ENCODE measurements around the gene KIAA1210.

Gene KIAA1210

GRCh38 chrX:119075270-119076025 lies 52.2 kb downstream of the KIAA1210 start:
- Histone ChIP-seq H3K4me1 (ENCODE audit: control insufficient read depth, insufficient read depth, low read depth, low read length) (no peaks in the 10 kb centered on the region), H4K91ac (ENCODE audit: low read length) (no peak overlapping the region), H3K27ac (ENCODE audit: low read length, poor library complexity, severe bottlenecking) (no peak overlapping the region), H2AFZ (ENCODE audit: low read depth, low read length) (no peak overlapping the region), H3K18ac (ENCODE audit: low read depth in 1 of 2, low read length in 2 of 2) (no peak overlapping the region), H2BK15ac (ENCODE audit: low read depth, poor library complexity, severe bottlenecking) (no peak overlapping the region), H3K9ac (ENCODE audit: low read length) (no peak overlapping the region), H3K9me3 (ENCODE audit: control insufficient read depth, low read length) (peaks cover 10% of the 10 kb centered on the region), H3K4ac (ENCODE audit: low read depth in 1 of 2, low read length in 2 of 2) (no peak overlapping the region), H2BK12ac (ENCODE audit: low read length in 2 of 2) (no peak overlapping the region), H3K23ac (ENCODE audit: low read length in 2 of 2) (no peak overlapping the region), H2BK5ac (ENCODE audit: low read depth, low read length, poor library complexity, severe bottlenecking) (no peak overlapping the region), H3K4me3 (ENCODE audit: insufficient read depth in 1 of 2, low read depth in 1 of 2, low read length in 2 of 2) (no peak overlapping the region), H2BK120ac (ENCODE audit: low read depth, low read length) (no peak overlapping the region), H3K36me3 (ENCODE audit: control insufficient read depth in 1 of 2, insufficient read depth in 2 of 2, low read depth in 1 of 2, low read length in 2 of 2) (no peaks in the 10 kb centered on the region), H3K27me3 (ENCODE audit: control insufficient read depth in 1 of 2, insufficient read depth in 1 of 2, low read length in 2 of 2) (peaks cover 5 to 55% of the 10 kb centered on the region in 2 experiments), H4K8ac (ENCODE audit: low read length) (no peak overlapping the region), H3K14ac (ENCODE audit: low read length in 2 of 2) (no peak overlapping the region), H2AK5ac (ENCODE audit: low read length, severe bottlenecking) (no peak overlapping the region), H3K79me1 (replicated peaks; ENCODE audit: low read length, poor library complexity, severe bottlenecking) (no peaks in the 10 kb centered on the region), H3K4me2 (ENCODE audit: low read length, poor library complexity, severe bottlenecking) (no peak overlapping the region)
- 83% methylated on average over 1 of the region's 3 CpGs for WGBS
- DNase-seq, result no peak

- no peaks in the 10 kb centered on the region for H3K79me1 ChIP-seq (replicated peaks; ENCODE audit: low read length, poor library complexity, severe bottlenecking)
- no peak overlapping the region for H2AFZ ChIP-seq (ENCODE audit: low read depth, low read length)
- H3K27ac ChIP-seq (ENCODE audit: low read length, poor library complexity, severe bottlenecking), result no peak overlapping the region
- no peak overlapping the region for H3K18ac ChIP-seq (ENCODE audit: low read depth in 1 of 2, low read length in 2 of 2)
- no peak overlapping the region for H2AK5ac ChIP-seq (ENCODE audit: low read length, severe bottlenecking)
- H4K91ac ChIP-seq (ENCODE audit: low read length), result no peak overlapping the region
- no peak overlapping the region for H2BK5ac ChIP-seq (ENCODE audit: low read depth, low read length, poor library complexity, severe bottlenecking)
- H3K14ac ChIP-seq (ENCODE audit: low read length in 2 of 2), result no peak overlapping the region
- H3K23ac ChIP-seq (ENCODE audit: low read length in 2 of 2), result no peak overlapping the region
- no peak for DNase-seq
- peaks cover 9% of the 10 kb centered on the region for H3K9me3 ChIP-seq (ENCODE audit: control insufficient read depth, low read length)
- H3K27me3 ChIP-seq (ENCODE audit: control insufficient read depth in 1 of 2, insufficient read depth in 1 of 2, low read length in 2 of 2), result peaks cover 3 to 52% of the 10 kb centered on the region in 2 experiments
- no peak overlapping the region for H3K4ac ChIP-seq (ENCODE audit: low read depth in 1 of 2, low read length in 2 of 2)
- H3K36me3 ChIP-seq (ENCODE audit: control insufficient read depth in 1 of 2, insufficient read depth in 2 of 2, low read depth in 1 of 2, low read length in 2 of 2), result no peaks in the 10 kb centered on the region
- H2BK15ac ChIP-seq (ENCODE audit: low read depth, poor library complexity, severe bottlenecking), result no peak overlapping the region
- H3K9ac ChIP-seq (ENCODE audit: low read length), result no peak overlapping the region
- no peaks in the 10 kb centered on the region for H3K4me1 ChIP-seq (ENCODE audit: control insufficient read depth, insufficient read depth, low read depth, low read length)
- H3K4me3 ChIP-seq (ENCODE audit: insufficient read depth in 1 of 2, low read depth in 1 of 2, low read length in 2 of 2), result no peak overlapping the region
- WGBS, result 95% methylated on average over 17 of the region's 19 CpGs
- H3K4me2 ChIP-seq (ENCODE audit: low read length, poor library complexity, severe bottlenecking), result no peak overlapping the region
- H4K8ac ChIP-seq (ENCODE audit: low read length), result no peak overlapping the region
- H2BK12ac ChIP-seq (ENCODE audit: low read length in 2 of 2), result no peak overlapping the region
- H2BK120ac ChIP-seq (ENCODE audit: low read depth, low read length), result no peak overlapping the region
Measured at GRCh38 chrX:119073911-119074310, 53.7 kb downstream of the KIAA1210 start.

GRCh38 chrX:119073200-119073905 lies 54.3 kb downstream of the KIAA1210 start:
- Histone ChIP-seq H2AK5ac (ENCODE audit: low read length, severe bottlenecking) (no peak overlapping the region), H3K23ac (ENCODE audit: low read length in 2 of 2) (no peak overlapping the region), H3K4me1 (ENCODE audit: control insufficient read depth, insufficient read depth, low read depth, low read length) (no peaks in the 10 kb centered on the region), H3K36me3 (ENCODE audit: control insufficient read depth in 1 of 2, insufficient read depth in 2 of 2, low read depth in 1 of 2, low read length in 2 of 2) (no peaks in the 10 kb centered on the region), H3K4me2 (ENCODE audit: low read length, poor library complexity, severe bottlenecking) (no peak overlapping the region), H3K9ac (ENCODE audit: low read length) (no peak overlapping the region), H2BK12ac (ENCODE audit: low read length in 2 of 2) (no peak overlapping the region), H2AFZ (ENCODE audit: low read depth, low read length) (no peak overlapping the region), H3K4ac (ENCODE audit: low read depth in 1 of 2, low read length in 2 of 2) (no peak overlapping the region), H2BK5ac (ENCODE audit: low read depth, low read length, poor library complexity, severe bottlenecking) (no peak overlapping the region), H3K18ac (ENCODE audit: low read depth in 1 of 2, low read length in 2 of 2) (no peak overlapping the region), H3K4me3 (ENCODE audit: insufficient read depth in 1 of 2, low read depth in 1 of 2, low read length in 2 of 2) (no peak overlapping the region), H3K9me3 (ENCODE audit: control insufficient read depth, low read length) (peaks cover 6% of the 10 kb centered on the region), H3K27ac (ENCODE audit: low read length, poor library complexity, severe bottlenecking) (no peak overlapping the region), H4K8ac (ENCODE audit: low read length) (no peak overlapping the region), H3K79me1 (replicated peaks; ENCODE audit: low read length, poor library complexity, severe bottlenecking) (no peaks in the 10 kb centered on the region), H2BK15ac (ENCODE audit: low read depth, poor library complexity, severe bottlenecking) (no peak overlapping the region), H4K91ac (ENCODE audit: low read length) (no peak overlapping the region), H2BK120ac (ENCODE audit: low read depth, low read length) (no peak overlapping the region), H3K14ac (ENCODE audit: low read length in 2 of 2) (no peak overlapping the region), H3K27me3 (ENCODE audit: control insufficient read depth in 1 of 2, insufficient read depth in 1 of 2, low read length in 2 of 2) (peaks cover 3 to 55% of the 10 kb centered on the region in 2 experiments)
- DNase-seq, result no peak
- WGBS, result 93% methylated on average over 32 of the region's 43 CpGs

- H4K91ac ChIP-seq (ENCODE audit: low read length), result no peak within 1 kb of the TSS
- no peak within 1 kb of the TSS for H3K9ac ChIP-seq (ENCODE audit: low read length)
- H3K27me3 ChIP-seq (ENCODE audit: control insufficient read depth in 1 of 2, insufficient read depth in 1 of 2, low read length in 2 of 2), result peaks cover 3 to 60% of the 10 kb centered on the region in 2 experiments
- H2BK12ac ChIP-seq (ENCODE audit: low read length in 2 of 2), result no peak within 1 kb of the TSS
- H3K9me3 ChIP-seq (ENCODE audit: control insufficient read depth, low read length), result peaks cover 6% of the 10 kb centered on the region
- no peak within 1 kb of the TSS for H3K4me3 ChIP-seq (ENCODE audit: insufficient read depth in 1 of 2, low read depth in 1 of 2, low read length in 2 of 2)
- H2AFZ ChIP-seq (ENCODE audit: low read depth, low read length), result no peak within 1 kb of the TSS
- H3K23ac ChIP-seq (ENCODE audit: low read length in 2 of 2), result no peak within 1 kb of the TSS
- H2AK5ac ChIP-seq (ENCODE audit: low read length, severe bottlenecking), result no peak within 1 kb of the TSS
- H3K4me2 ChIP-seq (ENCODE audit: low read length, poor library complexity, severe bottlenecking), result no peak within 1 kb of the TSS
- H3K4ac ChIP-seq (ENCODE audit: low read depth in 1 of 2, low read length in 2 of 2), result no peak within 1 kb of the TSS
- H3K79me1 ChIP-seq (replicated peaks; ENCODE audit: low read length, poor library complexity, severe bottlenecking), result no peaks in the 10 kb centered on the region
- H2BK5ac ChIP-seq (ENCODE audit: low read depth, low read length, poor library complexity, severe bottlenecking), result no peak within 1 kb of the TSS
- no peak within 1 kb of the TSS for H3K27ac ChIP-seq (ENCODE audit: low read length, poor library complexity, severe bottlenecking)
- H2BK120ac ChIP-seq (ENCODE audit: low read depth, low read length), result no peak within 1 kb of the TSS
- no peak within 1 kb of the TSS for H3K18ac ChIP-seq (ENCODE audit: low read depth in 1 of 2, low read length in 2 of 2)
- H3K4me1 ChIP-seq (ENCODE audit: control insufficient read depth, insufficient read depth, low read depth, low read length), result no peaks in the 10 kb centered on the region
- WGBS, result 90% methylated on average over 6 of the region's 6 CpGs
- H3K36me3 ChIP-seq (ENCODE audit: control insufficient read depth in 1 of 2, insufficient read depth in 2 of 2, low read depth in 1 of 2, low read length in 2 of 2), result no peaks in the 10 kb centered on the region
- H2BK15ac ChIP-seq (ENCODE audit: low read depth, poor library complexity, severe bottlenecking), result no peak within 1 kb of the TSS
- no peak for DNase-seq
- no peak within 1 kb of the TSS for H4K8ac ChIP-seq (ENCODE audit: low read length)
- H3K14ac ChIP-seq (ENCODE audit: low read length in 2 of 2), result no peak within 1 kb of the TSS
Measured at GRCh38 chrX:119072744-119073143, 54.9 kb downstream of the KIAA1210 start, which contains the start of gene CT47C1. Gene CT47C1, plus strand, starts transcription at chrX:119072993. Its CDS starts 233 bp downstream, at chrX:119073226.
